AG10803 (cell line): ENCODE results near the gene CYP39A1.

Experiments used
- DNase-seq: peaks from one replicate; pipeline ENCODE4 v3.0.0; 2010; ENCODE audit warnings: low read depth
- H3K4me3 ChIP-seq: 2 replicates; pipeline ENCODE4 v1.5.1; 2011; ENCODE audit warnings: mild to moderate bottlenecking, low read length, control low read depth
- TF ChIP-seq, protein P1 (sequence below): conservative IDR thresholded peaks from 2 replicates; pipeline ENCODE4 v1.5.1; 2011; ENCODE audit warnings: mild to moderate bottlenecking, low read length, control low read depth, inconsistent platforms

The CYP39A1 gene

DNA sequence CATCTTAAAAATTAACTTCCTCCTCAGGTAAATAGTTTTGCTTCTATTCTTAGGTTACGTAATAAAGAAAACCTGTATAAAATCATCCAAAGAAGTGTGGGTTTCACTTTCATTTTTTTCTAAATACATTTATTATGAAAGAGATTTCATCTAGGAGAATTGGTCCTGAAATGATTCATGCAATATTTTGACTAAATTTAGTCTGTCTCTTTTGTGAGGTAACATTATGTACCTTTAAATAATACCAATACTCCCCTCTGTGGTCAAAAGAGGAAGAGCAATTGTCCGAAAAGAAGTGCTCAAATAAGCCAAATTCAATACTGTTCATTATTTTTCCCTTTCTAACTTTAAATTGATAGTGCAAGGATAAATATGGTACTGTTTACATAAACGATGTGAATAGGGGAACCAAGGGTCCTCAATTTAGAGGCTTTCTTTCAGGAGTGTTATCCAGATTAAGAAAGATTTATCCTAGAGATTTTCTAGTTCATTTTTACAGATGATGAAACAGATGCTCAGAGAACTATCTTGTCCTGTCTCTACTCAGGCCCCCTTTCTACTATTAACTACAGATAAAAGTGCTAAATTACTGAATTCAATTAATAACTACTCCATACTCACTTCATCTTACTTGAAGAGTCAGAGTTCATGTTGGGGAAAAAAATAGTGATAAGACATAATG lies 26.2 kb downstream of the CYP39A1 start:
- TF ChIP-seq, protein P1, sequence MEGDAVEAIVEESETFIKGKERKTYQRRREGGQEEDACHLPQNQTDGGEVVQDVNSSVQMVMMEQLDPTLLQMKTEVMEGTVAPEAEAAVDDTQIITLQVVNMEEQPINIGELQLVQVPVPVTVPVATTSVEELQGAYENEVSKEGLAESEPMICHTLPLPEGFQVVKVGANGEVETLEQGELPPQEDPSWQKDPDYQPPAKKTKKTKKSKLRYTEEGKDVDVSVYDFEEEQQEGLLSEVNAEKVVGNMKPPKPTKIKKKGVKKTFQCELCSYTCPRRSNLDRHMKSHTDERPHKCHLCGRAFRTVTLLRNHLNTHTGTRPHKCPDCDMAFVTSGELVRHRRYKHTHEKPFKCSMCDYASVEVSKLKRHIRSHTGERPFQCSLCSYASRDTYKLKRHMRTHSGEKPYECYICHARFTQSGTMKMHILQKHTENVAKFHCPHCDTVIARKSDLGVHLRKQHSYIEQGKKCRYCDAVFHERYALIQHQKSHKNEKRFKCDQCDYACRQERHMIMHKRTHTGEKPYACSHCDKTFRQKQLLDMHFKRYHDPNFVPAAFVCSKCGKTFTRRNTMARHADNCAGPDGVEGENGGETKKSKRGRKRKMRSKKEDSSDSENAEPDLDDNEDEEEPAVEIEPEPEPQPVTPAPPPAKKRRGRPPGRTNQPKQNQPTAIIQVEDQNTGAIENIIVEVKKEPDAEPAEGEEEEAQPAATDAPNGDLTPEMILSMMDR: peak; percentile 72
- H3K4me3 ChIP-seq: no peak overlapping the region
- DNase-seq: peak; percentile 44

DNA sequence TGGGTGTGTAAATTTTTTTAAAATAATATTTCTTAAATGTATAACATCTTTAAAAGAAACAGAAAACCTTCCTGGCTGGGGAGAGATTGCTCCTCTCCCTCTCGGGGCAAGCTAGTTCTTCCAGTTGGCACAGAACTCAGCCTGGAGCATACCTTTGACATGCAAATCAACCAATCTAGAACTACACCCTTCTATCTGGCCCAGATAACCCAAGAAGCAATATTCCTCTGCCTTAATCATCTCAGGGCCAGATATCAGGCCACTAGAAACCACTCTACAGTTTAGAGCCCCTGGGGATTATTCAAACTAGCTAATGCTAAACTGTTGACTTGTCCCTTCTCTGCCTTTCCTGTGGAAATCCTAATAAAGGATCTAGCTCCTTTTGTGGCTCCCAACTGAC lies 33.9 kb downstream of the CYP39A1 start:
- no peak for DNase-seq
- TF ChIP-seq, protein P1: no peak
- H3K4me3 ChIP-seq: no peak overlapping the region

DNA sequence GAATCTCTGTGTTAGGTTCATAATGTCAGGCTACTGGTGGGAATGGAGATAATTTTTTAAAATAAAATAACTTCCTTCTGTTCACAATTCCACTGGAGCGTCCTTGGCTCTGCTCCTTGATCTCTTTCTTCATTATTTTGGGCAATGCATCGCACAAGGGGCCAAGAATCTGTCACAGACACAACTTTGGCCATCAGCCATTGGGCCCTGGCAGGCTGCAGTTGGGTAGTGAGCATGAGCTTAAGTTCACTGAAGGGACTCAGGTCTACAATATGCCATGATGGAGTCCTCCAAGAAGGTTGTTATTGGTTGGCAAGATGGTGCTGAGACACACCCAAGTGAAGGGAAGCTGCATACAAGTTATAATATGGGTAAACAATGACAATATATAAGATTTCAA lies 40.0 kb downstream of the CYP39A1 start:
- TF ChIP-seq, protein P1: no peak
- no peak for DNase-seq
- no peak overlapping the region for H3K4me3 ChIP-seq

DNA sequence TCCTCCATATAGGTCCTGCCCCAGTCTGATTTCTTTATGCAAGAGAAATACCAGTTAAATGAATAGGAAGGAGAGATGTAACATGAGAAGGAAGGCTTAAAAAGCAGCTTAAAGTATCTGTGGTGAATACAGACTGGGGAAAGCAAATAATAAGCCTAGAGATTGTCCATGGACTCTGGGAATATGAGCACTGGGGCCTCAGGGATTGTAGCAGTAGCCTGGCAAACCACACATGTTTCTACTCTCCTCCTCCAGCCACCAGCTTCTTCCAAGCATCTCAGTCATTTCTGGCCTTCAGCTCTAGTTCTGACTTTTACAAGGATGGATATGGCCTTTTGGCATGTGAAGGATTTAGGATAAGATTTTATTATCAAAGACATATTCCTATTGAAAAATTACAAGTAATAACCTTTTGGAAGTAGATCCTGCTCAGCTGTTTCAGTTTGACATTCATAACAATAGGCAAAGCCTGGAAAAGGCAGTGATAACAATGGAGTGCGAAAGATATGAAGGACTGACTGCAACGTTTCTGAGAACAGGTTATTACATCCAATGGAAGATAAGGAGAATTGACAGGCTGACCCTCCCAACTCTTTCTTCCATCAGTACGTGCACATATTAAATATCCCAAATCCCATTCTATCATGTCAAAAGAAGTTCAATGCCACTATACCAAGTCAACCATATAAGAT lies 41.6 kb downstream of the CYP39A1 start:
- no peak overlapping the region for H3K4me3 ChIP-seq
- DNase-seq: no peak
- TF ChIP-seq, protein P1: no peak

DNA sequence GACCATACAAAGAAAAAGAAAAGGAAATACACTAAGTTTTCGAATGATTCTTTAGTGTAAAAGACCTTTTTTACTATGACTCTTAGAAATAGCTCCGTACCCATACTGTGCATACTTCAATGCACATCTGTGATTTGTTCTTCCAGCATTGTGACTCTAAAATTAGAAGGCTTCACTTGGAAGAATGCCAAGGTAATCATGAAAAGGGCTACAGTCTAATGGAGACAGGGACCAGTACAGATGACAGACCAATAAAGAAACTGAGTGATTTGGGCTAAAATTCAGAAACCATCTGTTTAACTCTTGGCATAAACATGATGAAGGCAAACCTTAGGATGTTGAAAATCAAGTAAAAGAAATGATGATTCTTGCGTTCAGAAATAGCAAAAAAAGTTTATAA lies 46.3 kb downstream of the CYP39A1 start:
- TF ChIP-seq, protein P1: no peak

DNA sequence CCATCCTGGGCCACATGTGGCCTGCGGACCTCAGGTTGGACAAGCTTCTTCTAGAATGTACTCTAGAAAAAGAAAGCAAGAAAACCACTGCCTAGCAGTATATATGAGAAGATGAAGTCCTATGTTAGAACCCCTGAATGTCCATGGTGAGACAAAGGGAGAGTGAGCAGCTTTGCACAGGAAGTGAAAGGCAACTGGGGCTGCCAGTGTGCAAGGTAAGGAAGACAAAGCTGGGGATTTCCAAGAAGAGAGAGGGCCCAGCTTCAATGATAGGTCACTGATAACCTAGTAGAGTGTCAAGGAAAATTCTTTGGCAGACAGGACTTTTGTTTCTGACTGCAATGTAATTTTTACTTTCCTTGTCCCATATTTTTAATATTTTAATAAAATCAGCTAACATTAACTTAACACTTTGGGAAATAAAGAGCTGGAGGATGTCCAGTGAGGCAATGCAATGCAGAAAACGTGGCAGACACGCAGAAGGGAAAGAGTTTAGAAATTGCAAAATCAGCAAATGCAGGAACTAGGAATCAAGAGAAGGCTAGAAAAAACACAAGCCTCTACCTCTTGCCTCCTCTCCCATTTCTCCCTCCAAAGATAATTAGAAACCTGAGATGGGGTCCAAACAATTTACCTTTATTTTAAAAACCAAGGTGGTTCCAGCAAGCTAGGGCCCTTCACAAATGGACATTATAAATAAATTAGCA lies 47.4 kb downstream of the CYP39A1 start:
- TF ChIP-seq, protein P1: no peak
- no peak overlapping the region for H3K4me3 ChIP-seq
- DNase-seq: no peak

More for the DNA sequence above, 46.3 kb downstream of the CYP39A1 start:
- H3K4me3 ChIP-seq: no peak overlapping the region
- DNase-seq: no peak
